Measurements from ENCODE around the gene FOXO6. TPM values are rescaled to one million over a fixed set of nuclear protein-coding genes. Genes with fewer than 3 reads are reported as not detected.

The FOXO6 gene
- total RNA-seq, 1 donor from 2014 or later, result not detected

DNA sequence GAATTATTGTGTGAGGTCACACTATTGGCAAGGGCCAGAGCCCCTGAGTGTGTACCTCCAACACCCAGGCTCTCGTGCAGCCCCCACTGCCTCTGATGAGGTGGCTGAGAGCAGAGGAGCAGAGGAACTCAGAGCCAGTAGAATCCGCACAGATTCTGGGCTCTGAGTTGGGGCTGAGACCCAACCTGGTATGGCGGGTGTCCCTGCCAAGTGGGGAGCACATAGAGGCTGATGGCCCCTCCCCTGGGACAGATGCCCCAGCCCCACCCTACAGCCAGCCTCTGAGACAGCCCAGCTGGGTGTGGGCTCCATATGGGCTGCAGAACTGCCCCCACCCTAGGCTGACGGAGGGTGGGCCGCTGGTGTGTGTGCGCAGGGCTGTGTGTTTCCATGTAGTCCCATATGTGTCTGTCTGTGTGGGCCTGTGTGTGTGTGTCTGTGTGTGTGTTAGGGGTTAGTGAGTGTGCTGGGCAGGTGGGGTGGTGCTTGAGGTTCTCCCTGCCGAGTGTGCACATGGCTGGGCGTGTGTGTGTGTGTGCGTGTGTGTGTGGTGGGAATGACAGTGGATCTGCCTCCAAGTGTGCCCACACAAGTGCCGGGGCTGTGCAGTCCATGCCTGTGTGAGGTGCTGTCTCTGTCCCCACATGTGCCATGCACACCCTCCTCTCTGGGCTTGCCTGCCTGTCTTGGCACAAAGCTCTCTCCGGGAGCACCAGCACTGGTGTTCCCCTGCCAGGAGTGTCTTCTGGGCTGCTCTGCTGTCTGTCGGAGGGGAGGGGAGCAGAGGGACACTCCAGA, 24.4 kb downstream of the FOXO6 start:
- H3K4me1 Mint-ChIP-seq, result peaks cover 6% of the 10 kb centered on the region
- H3K36me3 Mint-ChIP-seq (ENCODE audit: low read depth), result peaks cover 1% of the 10 kb centered on the region
- DNase-seq, result no peak
- H3K4me3 Mint-ChIP-seq, result no peak overlapping the region
- no peak overlapping the region for H3K27ac Mint-ChIP-seq
- intact Hi-C loops (cut with micrococcal nuclease), result no loop called here
- H3K27me3 Mint-ChIP-seq, result peaks cover 44% of the 10 kb centered on the region
- H3K9me3 Mint-ChIP-seq, result no peaks in the 10 kb centered on the region

DNA sequence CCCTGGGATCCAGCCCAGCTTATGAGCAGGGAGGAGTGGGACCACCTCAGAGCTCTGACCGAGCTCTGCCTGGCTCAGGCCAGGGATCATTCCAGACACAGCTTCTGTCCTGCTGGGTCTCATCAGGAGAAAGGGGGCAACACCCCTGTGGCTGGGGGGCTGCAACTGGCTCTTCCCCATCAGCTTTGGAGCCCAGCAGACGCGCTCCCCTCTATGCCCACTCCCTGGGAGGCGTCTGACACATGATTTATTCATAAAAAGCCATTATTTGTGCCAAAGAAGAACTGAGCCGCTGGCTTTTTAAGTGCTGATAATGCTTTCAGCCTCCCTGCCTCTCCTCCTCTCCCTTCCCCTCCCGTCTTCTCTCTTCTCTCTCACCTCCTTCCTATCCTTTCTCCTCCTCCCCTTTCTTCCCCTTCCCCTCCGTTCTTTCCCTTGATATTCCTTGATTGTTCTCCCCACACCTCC, 25.0 kb downstream of the FOXO6 start:
- Mint-ChIP-seq H3K36me3 (ENCODE audit: low read depth) (peaks cover 1% of the 10 kb centered on the region), H3K4me3 (no peak overlapping the region), H3K27me3 (peaks cover 40% of the 10 kb centered on the region), H3K9me3 (no peaks in the 10 kb centered on the region), H3K4me1 (peaks cover 6% of the 10 kb centered on the region), H3K27ac (no peak overlapping the region)
- intact Hi-C loops (cut with micrococcal nuclease), result no loop called here
- DNase-seq, result no peak

GRCh38 chr1:41387667-41388091, 26.4 kb downstream of the FOXO6 start:
- H3K27ac Mint-ChIP-seq, result no peak overlapping the region
- H3K27me3 Mint-ChIP-seq, result peaks cover 37% of the 10 kb centered on the region
- no peak overlapping the region for H3K4me3 Mint-ChIP-seq
- no peaks in the 10 kb centered on the region for H3K9me3 Mint-ChIP-seq
- intact Hi-C loops (cut with micrococcal nuclease), result no loop called here
- H3K4me1 Mint-ChIP-seq, result peaks cover 4% of the 10 kb centered on the region
- peaks cover 1% of the 10 kb centered on the region for H3K36me3 Mint-ChIP-seq (ENCODE audit: low read depth)
- no peak for DNase-seq

- H3K9me3 Mint-ChIP-seq, result no peaks in the 10 kb centered on the region
- no peak overlapping the region for H3K27ac Mint-ChIP-seq
- peaks cover 30% of the 10 kb centered on the region for H3K27me3 Mint-ChIP-seq
- H3K4me1 Mint-ChIP-seq, result no peaks in the 10 kb centered on the region
- no peak overlapping the region for H3K4me3 Mint-ChIP-seq
- no peaks in the 10 kb centered on the region for H3K36me3 Mint-ChIP-seq (ENCODE audit: low read depth)
- intact Hi-C loops (cut with micrococcal nuclease), result no loop called here
- no peak for DNase-seq
Observed at GRCh38 chr1:41388510-41388909, 27.3 kb downstream of the FOXO6 start.

- Mint-ChIP-seq H3K4me1 (no peaks in the 10 kb centered on the region), H3K27me3 (peaks cover 26% of the 10 kb centered on the region), H3K4me3 (no peak overlapping the region), H3K36me3 (ENCODE audit: low read depth) (no peaks in the 10 kb centered on the region), H3K27ac (no peak overlapping the region), H3K9me3 (no peaks in the 10 kb centered on the region)
- intact Hi-C loops (cut with micrococcal nuclease), result no loop called here
- DNase-seq, result no peak
Observed at GRCh38 chr1:41389009-41389408, 27.8 kb downstream of the FOXO6 start.

- no peak overlapping the region for H3K27ac Mint-ChIP-seq
- H3K36me3 Mint-ChIP-seq (ENCODE audit: low read depth), result no peaks in the 10 kb centered on the region
- no peak overlapping the region for H3K4me3 Mint-ChIP-seq
- no peak for DNase-seq
- peaks cover 16% of the 10 kb centered on the region for H3K27me3 Mint-ChIP-seq
- no peaks in the 10 kb centered on the region for H3K9me3 Mint-ChIP-seq
- intact Hi-C loops (cut with micrococcal nuclease), result no loop called here
- H3K4me1 Mint-ChIP-seq, result no peaks in the 10 kb centered on the region
Observed at GRCh38 chr1:41390166-41390565, 28.9 kb downstream of the FOXO6 start.

- no peak for DNase-seq
- intact Hi-C loops (cut with micrococcal nuclease), result no loop called here
- H3K36me3 Mint-ChIP-seq (ENCODE audit: low read depth), result no peaks in the 10 kb centered on the region
- no peaks in the 10 kb centered on the region for H3K4me1 Mint-ChIP-seq
- H3K27me3 Mint-ChIP-seq, result peaks cover 15% of the 10 kb centered on the region
- no peaks in the 10 kb centered on the region for H3K9me3 Mint-ChIP-seq
- H3K4me3 Mint-ChIP-seq, result no peak overlapping the region
- no peak overlapping the region for H3K27ac Mint-ChIP-seq
Observed at GRCh38 chr1:41390573-41390972, 29.3 kb downstream of the FOXO6 start.

- intact Hi-C loops (cut with micrococcal nuclease), result no loop called here
- Mint-ChIP-seq H3K4me3 (no peak overlapping the region), H3K27me3 (peaks cover 19% of the 10 kb centered on the region), H3K9me3 (no peaks in the 10 kb centered on the region), H3K27ac (no peak overlapping the region), H3K36me3 (ENCODE audit: low read depth) (no peaks in the 10 kb centered on the region), H3K4me1 (no peaks in the 10 kb centered on the region)
- DNase-seq, result no peak
Observed at GRCh38 chr1:41391834-41392527, 30.7 kb downstream of the FOXO6 start.

DNA sequence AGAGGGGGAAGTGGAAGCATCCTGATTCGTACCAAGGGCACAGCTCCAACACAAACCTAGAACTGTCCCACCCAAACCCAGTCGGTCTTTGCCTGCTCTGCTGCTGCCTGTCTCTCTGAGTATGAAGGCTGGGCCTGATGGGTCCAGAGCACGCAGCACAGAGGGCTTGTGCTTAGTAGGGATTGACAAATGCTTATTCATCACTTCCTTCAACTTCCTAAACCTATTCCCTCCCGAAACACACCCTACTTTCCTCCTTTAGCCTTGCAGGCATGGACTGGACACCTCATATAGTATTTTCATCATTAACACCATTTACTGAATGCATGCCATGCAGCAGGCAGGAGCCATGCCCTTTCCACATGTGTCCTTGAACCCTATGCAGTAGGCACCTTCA, 31.3 kb downstream of the FOXO6 start:
- no peak for DNase-seq
- H3K36me3 Mint-ChIP-seq (ENCODE audit: low read depth), result no peaks in the 10 kb centered on the region
- no peak overlapping the region for H3K4me3 Mint-ChIP-seq
- H3K4me1 Mint-ChIP-seq, result no peaks in the 10 kb centered on the region
- H3K9me3 Mint-ChIP-seq, result no peaks in the 10 kb centered on the region
- no peak overlapping the region for H3K27ac Mint-ChIP-seq
- intact Hi-C loops (cut with micrococcal nuclease), result no loop called here
- peaks cover 19% of the 10 kb centered on the region for H3K27me3 Mint-ChIP-seq

- peaks cover 15% of the 10 kb centered on the region for H3K27me3 Mint-ChIP-seq
- H3K27ac Mint-ChIP-seq, result no peak overlapping the region
- H3K9me3 Mint-ChIP-seq, result no peaks in the 10 kb centered on the region
Observed at GRCh38 chr1:41393716-41394368, 32.6 kb downstream of the FOXO6 start.

GRCh38 chr1:41394369-41394744, 33.1 kb downstream of the FOXO6 start:
- no peak overlapping the region for H3K27ac Mint-ChIP-seq
- DNase-seq, result no peak
- peaks cover 15% of the 10 kb centered on the region for H3K27me3 Mint-ChIP-seq

More at GRCh38 chr1:41393716-41394368, 32.6 kb downstream of the FOXO6 start:
- no peaks in the 10 kb centered on the region for H3K4me1 Mint-ChIP-seq
- intact Hi-C loops (cut with micrococcal nuclease), result no loop called here
- H3K36me3 Mint-ChIP-seq (ENCODE audit: low read depth), result no peaks in the 10 kb centered on the region
- DNase-seq, result no peak
- no peak overlapping the region for H3K4me3 Mint-ChIP-seq

GRCh38 chr1:41394959-41395956, 34.0 kb downstream of the FOXO6 start:
- Mint-ChIP-seq H3K4me3 (no peak overlapping the region), H3K36me3 (ENCODE audit: low read depth) (no peaks in the 10 kb centered on the region), H3K27me3 (peaks cover 14% of the 10 kb centered on the region), H3K4me1 (no peaks in the 10 kb centered on the region), H3K9me3 (peaks cover 5% of the 10 kb centered on the region), H3K27ac (no peak overlapping the region)
- DNase-seq, result no peak
- intact Hi-C loops (cut with micrococcal nuclease), result no loop called here

More at GRCh38 chr1:41394369-41394744, 33.1 kb downstream of the FOXO6 start:
- no peaks in the 10 kb centered on the region for H3K36me3 Mint-ChIP-seq (ENCODE audit: low read depth)
- H3K9me3 Mint-ChIP-seq, result no peaks in the 10 kb centered on the region
- no peak overlapping the region for H3K4me3 Mint-ChIP-seq
- H3K4me1 Mint-ChIP-seq, result no peaks in the 10 kb centered on the region
- intact Hi-C loops (cut with micrococcal nuclease), result no loop called here

GRCh38 chr1:41396084-41396483, 34.9 kb downstream of the FOXO6 start:
- H3K9me3 Mint-ChIP-seq, result peaks cover 7% of the 10 kb centered on the region
- no peak overlapping the region for H3K27ac Mint-ChIP-seq
- H3K36me3 Mint-ChIP-seq (ENCODE audit: low read depth), result no peaks in the 10 kb centered on the region
- DNase-seq, result no peak
- intact Hi-C loops (cut with micrococcal nuclease), result no loop called here
- no peaks in the 10 kb centered on the region for H3K4me1 Mint-ChIP-seq
- H3K4me3 Mint-ChIP-seq, result no peak overlapping the region
- peaks cover 16% of the 10 kb centered on the region for H3K27me3 Mint-ChIP-seq

Data from activated CD4-positive, alpha-beta T cell treated with anti-CD3 and anti-CD28 coated beads, Interleukin-2, amount 10 ng/mL, durations not matched to agents 24 days and 14 days (primary cell).